B cell (primary cell): ENCODE results near the gene NGLY1. TPM values are rescaled to one million over a fixed set of nuclear protein-coding genes. Genes with fewer than 3 reads are reported as not detected.

Source experiments
- ATAC-seq: fragments of 200-7000 bp; cut with Tn5 transposase; one replicate; pipeline ENCODE4 v1.10.0; 2021; ENCODE audit warnings: low read depth, mild to moderate bottlenecking, moderate number of reproducible peaks, moderate library complexity
- CTCF ChIA-PET: fragments of 350-600 bp; sonication (Branson Sonifier 250); formaldehyde crosslinking; loops from one replicate; lab custom pipeline; 2021; ENCODE audit warnings: antibody characterized with exemption, inconsistent platforms; lab: Charles Lee
- POLR2A ChIA-PET: fragments of 350-600 bp; sonication (Branson Sonifier 250); formaldehyde crosslinking; loops from one replicate; lab custom pipeline; 2021; ENCODE audit warnings: antibody characterized with exemption; lab: Charles Lee
- DNase-seq: peaks from one replicate; pipeline ENCODE4 v3.0.0; 2013
- H2AFZ ChIP-seq: 2 replicates; pipeline ENCODE4 v1.6.1; 2012; ENCODE audit warnings: mild to moderate bottlenecking, low read depth, low read length; ENCODE audit not compliant: insufficient read depth, poor library complexity, severe bottlenecking
- H3K27ac ChIP-seq, 2 donors: 1 replicate in 1 of 2; 2 replicates in 1 of 2; pipeline ENCODE4 v1.5.1; 2012 to 2013; ENCODE audit warnings: low read length in 2 of 2, mild to moderate bottlenecking in 2 of 2, moderate library complexity in 1 of 2
- H3K27me3 ChIP-seq, 4 experiments: fragments of 200-600 bp in 1 of 4; sonication (generic) in 1 of 4; replicated peaks in 1 of 4; 1 replicate in 2 of 4; 2 replicates in 2 of 4; pipeline versions ENCODE4 v1.6.1 to v1.7.0; 2013 to 2016; ENCODE audit warnings: low read length in 3 of 4, mild to moderate bottlenecking in 2 of 4, mixed read lengths in 1 of 4, moderate library complexity in 1 of 4; ENCODE audit not compliant: insufficient read depth in 4 of 4, control insufficient read depth in 3 of 4; ENCODE audit errors: control extremely low read depth in 1 of 4
- H3K36me3 ChIP-seq, 2 experiments: replicated peaks in 1 of 2; 1 replicate in 1 of 2; 2 replicates in 1 of 2; pipeline versions ENCODE4 v1.6.1 to v1.7.1; 2013; ENCODE audit warnings: low read length in 1 of 2; ENCODE audit not compliant: insufficient read depth in 2 of 2, control insufficient read depth in 1 of 2; ENCODE audit errors: control extremely low read depth in 1 of 2, extremely low read depth in 1 of 2
- H3K4me1 ChIP-seq, 2 donors: fragments of 200-600 bp in 1 of 2; sonication (generic) in 1 of 2; 1 replicate in 1 of 2; 2 replicates in 1 of 2; pipeline versions ENCODE4 v1.5.1 to v1.6.1; 2013 to 2017; ENCODE audit warnings: low read length in 2 of 2; ENCODE audit not compliant: control insufficient read depth in 2 of 2, insufficient read depth in 2 of 2
- H3K4me2 ChIP-seq: replicated peaks from 2 replicates; pipeline ENCODE3; 2012; ENCODE audit warnings: mild to moderate bottlenecking, low read depth, low read length; ENCODE audit not compliant: poor library complexity, severe bottlenecking
- H3K4me3 ChIP-seq, 5 experiments: fragments of 200-600 bp in 1 of 5; sonication (generic) in 1 of 5; 1 replicate in 3 of 5; 2 replicates in 2 of 5; pipeline versions ENCODE4 v1.5.1 to v1.7.0; 2011 to 2016; ENCODE audit warnings: low read length in 4 of 5, mild to moderate bottlenecking in 4 of 5, low read depth in 2 of 5, control low read depth in 1 of 5, moderate library complexity in 1 of 5; ENCODE audit not compliant: insufficient read depth in 1 of 5; ENCODE audit errors: control extremely low read depth in 1 of 5, extremely low read depth in 1 of 5
- H3K79me2 ChIP-seq: fragments of 200-600 bp; sonication (generic); one replicate; pipeline ENCODE4 v1.6.0; 2016; ENCODE audit warnings: low read length; ENCODE audit not compliant: control insufficient read depth, insufficient read depth
- H3K9ac ChIP-seq: fragments of 200-600 bp; sonication (generic); 2 replicates; pipeline ENCODE4 v1.6.1; 2017; ENCODE audit warnings: mild to moderate bottlenecking, low read length, moderate library complexity
- H3K9me3 ChIP-seq, 3 donors: one replicate each; pipeline versions ENCODE4 v1.6.1 to v1.7.1; 2013; ENCODE audit warnings: low read length in 2 of 3; ENCODE audit not compliant: control insufficient read depth in 2 of 3, insufficient read depth in 1 of 3; ENCODE audit errors: control extremely low read depth in 1 of 3
- H4K20me1 ChIP-seq: 2 replicates; pipeline ENCODE4 v1.6.0; 2012; ENCODE audit warnings: mild to moderate bottlenecking, low read length; ENCODE audit not compliant: insufficient read depth, control insufficient read depth, poor library complexity, severe bottlenecking
- H3K27ac Mint-ChIP-seq: one replicate; pipeline ENCODE4 v1.8.0; 2021; ENCODE audit warnings: mixed read lengths
- H3K27me3 Mint-ChIP-seq: one replicate; pipeline ENCODE4 v1.8.0; 2021; ENCODE audit warnings: mixed read lengths
- H3K4me1 Mint-ChIP-seq: one replicate; pipeline ENCODE4 v1.8.0; 2021; ENCODE audit warnings: mixed read lengths
- H3K4me3 Mint-ChIP-seq: one replicate; pipeline ENCODE4 v1.8.0; 2021; ENCODE audit warnings: mixed read lengths
- H3K9me3 Mint-ChIP-seq: one replicate; pipeline ENCODE4 v1.8.0; 2022; ENCODE audit warnings: mixed read lengths; ENCODE audit not compliant: insufficient read depth
- CTCF ChIP-seq: fragments of 200-600 bp; IDR thresholded peaks from one replicate; pipeline ENCODE4 v1.8.0; 2022; ENCODE audit warnings: antibody characterized with exemption, mild to moderate bottlenecking
- EZH2 ChIP-seq: IDR thresholded peaks from 2 replicates; pipeline ENCODE4 v1.6.1; 2012; ENCODE audit warnings: borderline replicate concordance, low read depth, mild to moderate bottlenecking, moderate library complexity, low read length; ENCODE audit not compliant: insufficient read depth, poor library complexity, severe bottlenecking
- WGBS: methylation state at CpG from one replicate; pipeline ENCODE4 v1.1.5; 2013; ENCODE audit warnings: missing lambda C conversion rate; ENCODE audit not compliant: insufficient coverage; 5-methylcytosine and 5-hydroxymethylcytosine counted together
- intact Hi-C: fragments of 100-400 bp; cut with micrococcal nuclease; formaldehyde crosslinking; loops from one replicate; pipeline ENCODE4 v1.10.0; 2022
- polyA plus RNA-seq: library from polyadenylated mRNA; depleted of rRNA; stranded (reverse); fragments of >200 nt; gene quantifications from 2 replicates; pipeline ENCODE4 v1.2.3, GENCODE V29; 2012
- total RNA-seq, 2 donors: library from RNA; stranded (reverse); fragments of 120-200 nt in 1 of 2; gene quantifications; 1 replicate in 1 of 2; 2 replicates in 1 of 2; pipeline versions ENCODE4 v1.2.3 to v1.2.4, GENCODE V29; 2013 to 2022

NGLY1 gene
- total and polyA plus RNA-seq, 2 donors (not counting 1 experiment from before 2014, with no cell fraction given) = 24.2 to 145 TPM

GRCh38 chr3:25747033-25747432 lies 36.2 kb downstream of the NGLY1 start:
- Histone ChIP-seq H3K27me3 (no peaks in the 10 kb centered on the region), H3K4me1 (no peaks in the 10 kb centered on the region), H4K20me1 (peaks cover 29% of the 10 kb centered on the region), H3K79me2 (peaks cover 29% of the 10 kb centered on the region), H2AFZ (no peak overlapping the region), H3K4me3 (no peak overlapping the region), H3K27ac (no peak overlapping the region), H3K9ac (no peak overlapping the region), H3K36me3 (peaks cover 36 to 76% of the 10 kb centered on the region in 2 experiments), H3K9me3 (peaks cover 0 to 3% (median 0%) of the 10 kb centered on the region in 3 donors), H3K4me2 (no peak overlapping the region)
- H3K4me3 Mint-ChIP-seq = no peak overlapping the region
- TF ChIP-seq CTCF (no peak), EZH2 (no peak)
- H3K27me3 Mint-ChIP-seq = no peaks in the 10 kb centered on the region
- H3K9me3 Mint-ChIP-seq = no peaks in the 10 kb centered on the region
- DNase-seq (no peak), ATAC-seq (no peak)
- POLR2A ChIA-PET = no interaction called here
- intact Hi-C loops = loop anchor here (10.0 kb wide), 2 partner anchors 48 to 108 kb away; partner anchors contain the start of gene OXSM
- CTCF ChIA-PET = interaction anchor here (1.1 kb wide), 1 partner anchor 9 kb away, joined by 3 read pairs; no protein-coding TSS in a partner anchor
- H3K4me1 Mint-ChIP-seq = peaks cover 2% of the 10 kb centered on the region
- H3K27ac Mint-ChIP-seq = no peak overlapping the region

DNA sequence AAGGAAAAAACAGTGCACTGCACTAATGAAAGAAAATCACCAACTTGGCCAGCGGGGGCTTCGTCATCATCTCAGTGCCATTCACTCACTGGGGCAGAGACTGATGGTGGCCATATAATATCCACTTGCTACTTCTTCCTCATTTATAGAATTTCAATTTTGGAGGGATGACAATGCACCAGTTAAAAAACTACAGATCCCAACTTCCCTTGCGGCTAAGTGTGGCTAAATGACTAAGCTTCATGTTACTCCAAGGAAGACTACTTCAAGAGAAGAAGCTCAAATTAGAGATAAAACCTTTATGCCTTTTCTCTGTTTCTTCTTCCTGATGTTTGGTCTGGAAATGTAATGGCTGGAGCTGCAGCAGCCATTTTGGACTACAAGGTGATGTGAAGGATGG lies 38.8 kb downstream of the NGLY1 start:
- Mint-ChIP-seq H3K4me3 (no peak overlapping the region), H3K9me3 (no peaks in the 10 kb centered on the region), H3K4me1 (peaks cover 2% of the 10 kb centered on the region), H3K27me3 (no peaks in the 10 kb centered on the region), H3K27ac (no peak overlapping the region)
- H3K27ac ChIP-seq = no peak overlapping the region
- TF ChIP-seq EZH2 (no peak), CTCF (no peak)
- peaks cover 23% of the 10 kb centered on the region for H4K20me1 ChIP-seq
- H3K9me3 ChIP-seq = peaks cover 0 to 3% (median 0%) of the 10 kb centered on the region in 3 donors
- DNase-seq = no peak
- WGBS = 100% methylated on average over 3 of the region's 3 CpGs
- no peak overlapping the region for H3K9ac ChIP-seq
- H3K27me3 ChIP-seq = no peaks in the 10 kb centered on the region
- CTCF ChIA-PET = interaction anchor here (1.2 to 1.4 kb wide), 2 partner anchors 13 to 95 kb away, joined by 3 to 4 read pairs; no protein-coding TSS in a partner anchor
- H3K4me3 ChIP-seq = no peak overlapping the region
- H3K36me3 ChIP-seq = peaks cover 27 to 64% of the 10 kb centered on the region in 2 experiments
- ATAC-seq = no peak
- intact Hi-C loops = loop anchor here (10.0 kb wide), 2 partner anchors 50 to 110 kb away; partner anchors contain the start of gene OXSM
- peaks cover 27% of the 10 kb centered on the region for H3K79me2 ChIP-seq
- POLR2A ChIA-PET = no interaction called here
- H3K4me2 ChIP-seq = no peak overlapping the region
- H2AFZ ChIP-seq = no peak overlapping the region
- no peaks in the 10 kb centered on the region for H3K4me1 ChIP-seq
